ENCODE measurements around the gene FAM237A.

The FAM237A gene

DNA sequence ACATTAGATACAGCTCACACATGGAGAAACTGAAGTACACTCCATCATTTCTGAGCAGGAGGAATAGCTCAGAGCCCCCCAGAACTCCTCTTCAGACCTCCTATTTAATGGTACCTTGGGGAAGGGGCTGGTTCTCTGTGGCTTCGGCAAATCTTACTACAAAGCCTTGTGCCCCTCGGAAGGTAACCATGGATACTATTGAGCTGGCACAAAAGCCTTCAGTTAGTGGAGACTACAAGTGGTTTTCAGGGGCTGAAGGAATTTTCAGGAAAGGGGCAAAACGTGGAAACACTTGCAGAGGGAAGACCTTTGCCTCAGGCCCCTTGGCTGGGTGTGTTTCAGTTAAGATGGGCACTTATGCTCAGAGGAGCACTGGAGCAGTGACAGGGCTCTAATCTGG, 1.1 kb upstream of the FAM237A start:
- no peak overlapping the region for H3K4me3 ChIP-seq (ENCODE audit: low read length)

DNA sequence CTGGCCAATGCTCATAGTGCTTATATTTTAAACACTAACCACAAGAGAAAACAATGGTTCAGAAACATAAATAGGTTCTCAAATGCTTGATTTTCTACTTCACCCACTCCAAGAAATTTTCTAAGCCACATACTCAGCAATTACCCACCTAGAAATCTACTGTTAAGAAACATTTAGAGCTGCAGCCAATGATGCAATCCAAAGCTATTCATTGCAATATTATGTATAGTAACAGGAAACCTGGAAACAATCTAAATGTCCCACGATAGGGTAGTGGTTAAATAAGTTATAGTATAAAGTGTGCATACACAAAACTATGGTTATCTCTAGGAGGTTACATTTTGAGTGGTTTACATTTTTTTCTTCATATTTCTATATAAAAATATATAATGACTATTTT, 5.7 kb downstream of the FAM237A start:
- H3K4me3 ChIP-seq (ENCODE audit: low read length): no peak overlapping the region
- no peak for TF ChIP-seq ZNF274 (IDR thresholded peaks at IDR 0.05; ENCODE audit: low read depth, low read length)

More for the DNA sequence above, 1.1 kb upstream of the FAM237A start:
- TF ChIP-seq ZNF274 (IDR thresholded peaks at IDR 0.05; ENCODE audit: low read depth, low read length): no peak

DNA sequence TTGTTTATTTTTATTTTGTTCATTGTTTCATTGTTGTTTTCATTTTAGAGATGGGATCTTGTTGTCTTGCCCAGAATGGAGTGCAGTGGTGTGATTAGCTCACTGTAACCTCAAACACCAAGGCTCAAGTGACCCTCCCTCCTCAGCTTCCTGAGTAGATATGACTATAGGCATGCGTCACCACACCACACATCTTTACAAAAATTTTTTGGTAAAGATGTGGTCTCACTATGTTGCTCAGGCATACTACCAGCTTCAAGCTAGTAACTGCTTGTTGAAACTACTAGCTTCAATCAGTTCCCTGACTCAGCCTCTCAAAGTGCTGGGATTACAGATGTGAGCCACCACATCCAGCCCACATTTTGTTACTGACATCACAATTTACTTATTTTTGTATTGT, 14.8 kb downstream of the FAM237A start:
- TF ChIP-seq ZNF274 (IDR thresholded peaks at IDR 0.05; ENCODE audit: low read depth, low read length): no peak
- no peak overlapping the region for H3K4me3 ChIP-seq (ENCODE audit: low read length)

DNA sequence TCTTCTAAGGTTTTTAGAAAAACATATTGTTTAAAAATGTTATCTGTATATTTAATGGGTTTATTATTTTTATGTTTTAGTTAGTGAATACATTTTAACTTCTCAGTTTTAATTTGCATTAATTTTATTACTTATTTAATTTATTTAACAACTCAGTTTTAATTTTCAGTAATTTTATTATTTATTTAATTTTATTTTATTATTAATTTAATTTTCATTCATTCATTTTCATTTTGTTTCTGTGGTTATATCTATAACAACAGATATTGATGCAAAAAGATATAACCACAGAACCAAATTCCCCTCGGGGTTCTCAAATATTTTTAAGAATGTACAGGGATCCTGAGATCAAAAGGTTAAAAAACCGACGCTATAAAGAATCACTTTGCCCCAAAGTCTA, 23.0 kb downstream of the FAM237A start:
- TF ChIP-seq ZNF274 (IDR thresholded peaks at IDR 0.05; ENCODE audit: low read depth, low read length): no peak

DNA sequence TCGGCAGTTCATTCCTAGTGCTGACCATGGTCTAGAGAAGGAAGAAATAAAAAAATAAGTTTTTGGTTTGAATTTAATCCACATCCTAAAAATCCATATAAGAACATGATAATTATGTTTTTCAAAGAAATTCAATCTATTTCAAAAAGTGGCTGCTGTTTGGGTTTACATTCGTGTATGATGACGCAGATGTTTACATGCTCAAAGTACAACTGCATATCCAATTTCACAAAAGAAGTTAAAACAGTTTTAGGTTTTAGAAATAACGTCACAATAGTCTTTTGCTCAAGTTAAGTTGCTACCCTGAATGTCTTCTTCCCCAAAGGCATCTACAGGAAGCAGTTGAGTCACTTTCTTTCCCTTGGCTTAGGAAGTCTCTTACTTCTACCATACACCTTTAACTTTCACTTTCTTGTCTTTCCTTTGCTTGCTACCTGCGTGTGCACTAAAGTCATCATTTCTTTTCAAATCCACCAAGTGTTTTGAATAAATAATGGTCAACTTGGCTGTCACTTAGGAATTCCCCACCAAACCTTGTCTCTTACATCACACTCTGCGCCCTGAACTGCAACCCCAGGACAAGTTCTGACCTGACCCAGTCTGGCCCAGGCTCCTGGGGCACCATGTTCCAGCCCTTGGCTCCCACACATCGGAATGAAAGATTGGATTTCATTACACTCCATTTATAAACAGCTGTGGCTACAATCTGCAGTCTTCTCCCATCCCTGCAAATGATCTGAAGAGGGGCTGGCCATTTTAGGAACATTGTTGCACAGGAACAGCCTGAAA, 28.4 kb downstream of the FAM237A start:
- H3K4me3 ChIP-seq (ENCODE audit: low read length): no peak overlapping the region
- TF ChIP-seq ZNF274 (IDR thresholded peaks at IDR 0.05; ENCODE audit: low read depth, low read length): no peak

More for the DNA sequence above, 23.0 kb downstream of the FAM237A start:
- H3K4me3 ChIP-seq (ENCODE audit: low read length): no peak overlapping the region

DNA sequence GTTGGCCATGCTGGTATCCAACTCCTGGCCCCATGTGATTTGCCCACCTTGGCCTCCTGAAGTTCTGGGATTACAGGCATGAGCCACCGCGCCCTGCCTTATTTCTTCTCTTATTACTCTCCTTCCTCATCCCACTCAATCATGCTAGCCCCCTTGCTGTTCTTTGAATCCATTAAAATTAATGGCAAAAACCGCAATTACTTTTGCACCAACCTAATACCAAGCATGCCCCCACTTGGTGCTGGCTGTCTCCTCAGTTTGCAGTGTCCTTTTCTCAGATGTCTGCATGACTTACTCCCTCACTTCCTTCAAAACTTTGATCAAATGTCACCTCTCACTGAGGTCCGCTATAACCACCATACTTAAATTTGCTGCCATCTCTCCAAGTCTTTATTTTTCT, 41.3 kb downstream of the FAM237A start:
- H3K4me3 ChIP-seq (ENCODE audit: low read length): no peak overlapping the region
- TF ChIP-seq ZNF274 (IDR thresholded peaks at IDR 0.05; ENCODE audit: low read depth, low read length): no peak

DNA sequence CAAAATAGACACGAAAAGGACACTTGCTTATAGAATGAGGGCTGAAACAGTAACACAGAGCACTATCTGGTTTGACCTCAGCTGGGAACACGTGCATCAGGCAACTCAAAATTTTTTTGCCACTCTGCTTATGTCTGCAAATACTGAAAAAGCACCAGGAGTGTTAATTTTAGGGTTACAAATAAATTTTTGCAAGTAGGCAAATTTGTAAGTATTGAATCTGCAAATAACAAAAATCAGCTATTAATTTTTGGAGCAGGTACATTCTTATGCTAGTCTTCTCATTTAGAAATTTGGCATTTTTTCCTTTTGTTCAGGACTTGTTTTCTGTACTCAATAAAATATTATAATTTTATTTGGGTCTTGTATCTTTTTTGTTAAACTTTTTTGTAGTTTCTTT, 46.2 kb downstream of the FAM237A start:
- TF ChIP-seq ZNF274 (IDR thresholded peaks at IDR 0.05; ENCODE audit: low read depth, low read length): no peak
- no peak overlapping the region for H3K4me3 ChIP-seq (ENCODE audit: low read length)

DNA sequence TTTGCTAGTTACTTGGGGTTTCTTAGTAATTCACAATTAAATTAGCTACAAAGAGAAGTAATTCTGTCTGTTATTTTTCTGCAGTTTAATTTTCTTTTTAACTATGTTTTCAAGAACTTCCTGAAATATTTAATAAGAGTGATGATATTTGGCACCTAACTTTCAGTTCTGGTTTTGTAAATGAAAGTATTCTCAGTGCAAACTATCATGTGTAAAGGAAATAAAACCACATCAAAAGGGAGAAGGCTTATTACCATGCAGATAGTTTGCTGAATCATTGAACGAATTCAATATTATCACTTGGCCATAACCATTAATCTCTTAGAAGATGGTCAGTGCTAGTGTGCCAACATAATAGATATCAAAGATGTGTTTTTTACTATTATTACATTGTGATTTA, 46.7 kb downstream of the FAM237A start:
- no peak for TF ChIP-seq ZNF274 (IDR thresholded peaks at IDR 0.05; ENCODE audit: low read depth, low read length)
- no peak overlapping the region for H3K4me3 ChIP-seq (ENCODE audit: low read length)

DNA sequence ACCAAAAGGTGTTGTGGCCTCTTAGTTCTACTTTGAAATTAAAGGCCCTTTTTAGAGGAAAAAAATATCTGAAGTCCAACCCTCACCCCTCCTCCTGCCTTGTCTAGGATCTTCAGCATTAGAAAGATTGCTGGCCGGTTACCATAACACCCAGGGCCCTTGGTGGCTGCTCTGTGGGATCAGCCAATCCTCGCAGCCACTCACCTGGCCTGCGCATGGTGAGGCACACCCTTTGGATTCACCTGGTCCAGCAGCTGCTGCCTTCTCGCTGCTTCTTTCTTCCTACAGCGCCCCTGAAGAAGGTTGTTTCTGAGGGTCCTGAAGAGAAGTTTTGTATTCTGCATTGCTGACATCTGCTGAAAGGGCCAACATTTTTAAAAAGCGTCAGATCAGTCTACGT, 50.7 kb downstream of the FAM237A start:
- no peak for TF ChIP-seq ZNF274 (IDR thresholded peaks at IDR 0.05; ENCODE audit: low read depth, low read length)

DNA sequence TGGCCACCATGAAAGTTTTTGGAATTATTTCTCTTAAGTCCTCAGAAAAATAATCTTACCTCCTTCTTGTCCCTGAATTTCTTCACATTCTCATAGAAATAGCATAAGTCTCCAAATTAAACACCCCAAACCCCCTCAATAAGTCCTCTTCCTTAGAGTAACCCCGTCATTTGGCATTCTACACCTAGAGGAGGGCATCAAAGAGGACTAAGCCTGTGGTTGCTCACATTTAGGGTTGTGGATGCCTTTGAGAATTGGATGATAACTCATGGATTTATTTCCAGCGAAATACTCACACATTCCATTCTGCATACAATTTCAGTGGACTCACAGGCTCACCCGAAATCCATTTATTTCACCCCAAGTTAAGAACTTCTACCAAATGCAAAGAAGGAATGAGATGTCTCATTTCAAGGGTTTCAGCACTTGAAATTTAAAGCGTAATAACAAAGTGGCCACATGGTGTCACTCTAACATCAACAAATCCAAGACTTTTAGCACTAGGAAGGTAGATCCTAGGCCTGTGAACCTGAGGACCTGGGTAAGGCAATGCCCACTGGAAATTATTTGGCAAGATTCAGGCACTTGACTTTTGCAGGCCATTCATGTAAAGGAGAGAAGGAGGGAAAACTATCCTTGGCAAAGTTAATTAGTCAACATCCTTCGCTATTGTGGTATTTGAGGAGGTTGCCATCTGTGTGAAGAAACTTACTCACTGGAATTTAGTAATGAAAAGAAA, 51.3 kb downstream of the FAM237A start:
- no peak overlapping the region for H3K4me3 ChIP-seq (ENCODE audit: low read length)
- TF ChIP-seq ZNF274 (IDR thresholded peaks at IDR 0.05; ENCODE audit: low read depth, low read length): no peak

More for the DNA sequence above, 50.7 kb downstream of the FAM237A start:
- H3K4me3 ChIP-seq (ENCODE audit: low read length): no peak overlapping the region

DNA sequence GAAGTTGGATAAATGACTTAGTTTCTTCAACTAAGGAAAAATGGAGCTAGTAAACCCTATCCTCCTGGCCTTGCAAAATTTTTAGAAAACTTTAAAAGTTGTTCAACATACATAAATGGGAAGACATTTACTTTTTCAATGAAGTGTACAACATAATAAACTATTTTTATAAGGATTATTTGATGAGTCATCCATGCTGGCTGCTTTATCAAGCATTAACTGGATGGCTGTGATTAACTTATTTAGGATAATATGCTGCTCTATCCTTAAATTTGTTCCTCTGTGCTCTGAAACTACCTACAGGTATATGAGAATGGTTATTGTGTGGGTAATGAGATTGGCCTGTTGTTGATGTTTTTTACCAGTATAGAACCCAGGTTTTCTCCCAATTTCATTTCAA, 54.6 kb downstream of the FAM237A start:
- TF ChIP-seq ZNF274 (IDR thresholded peaks at IDR 0.05; ENCODE audit: low read depth, low read length): no peak
- H3K4me3 ChIP-seq (ENCODE audit: low read length): no peak overlapping the region

DNA sequence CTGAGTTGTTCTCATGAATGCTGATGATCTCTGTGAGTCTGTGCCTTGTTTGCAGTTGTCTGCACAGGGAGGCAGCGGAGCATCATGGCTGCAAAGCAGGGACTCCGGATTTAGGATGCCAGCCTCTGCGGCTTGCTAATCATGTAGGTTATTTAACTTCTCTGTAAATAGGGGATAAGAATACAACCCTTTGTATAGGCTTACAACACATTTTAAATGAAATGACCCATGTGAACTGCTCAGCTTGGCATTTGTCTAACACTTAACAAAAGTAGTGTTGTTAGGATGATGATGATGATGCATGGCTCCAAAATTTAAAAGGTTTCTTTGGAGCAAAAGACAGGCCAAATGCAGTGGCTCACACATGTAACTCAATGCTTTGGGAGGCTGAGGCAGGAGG, 56.5 kb downstream of the FAM237A start:
- TF ChIP-seq ZNF274 (IDR thresholded peaks at IDR 0.05; ENCODE audit: low read depth, low read length): no peak
- H3K4me3 ChIP-seq (ENCODE audit: low read length): no peak overlapping the region

All from GM08714 (cell line).